ENCODE data around the gene BTBD9. TPM values are rescaled to one million over a fixed set of nuclear protein-coding genes. Genes with fewer than 3 reads are reported as not detected.

BTBD9 gene
- total RNA-seq, 1 donor from 2014 or later = 18.1 TPM

GRCh38 chr6:38185752-38186151 is 454.0 kb downstream of the BTBD9 start:
- ATAC-seq = no peak
- intact Hi-C loops (cut with micrococcal nuclease) = no loop called here
- DNase-seq = no peak

GRCh38 chr6:38185244-38185643 is 454.5 kb downstream of the BTBD9 start:
- ATAC-seq (no peak), DNase-seq (no peak)
- intact Hi-C loops (cut with micrococcal nuclease) = no loop called here

- ATAC-seq = no peak
- intact Hi-C loops (cut with micrococcal nuclease) = no loop called here
- DNase-seq = no peak
Measured at GRCh38 chr6:38184585-38185080, 455.1 kb downstream of the BTBD9 start.

- ATAC-seq (no peak), DNase-seq (no peak)
- intact Hi-C loops (cut with micrococcal nuclease) = no loop called here
Measured at GRCh38 chr6:38183856-38184584, 455.7 kb downstream of the BTBD9 start.

GRCh38 chr6:38182426-38182825 is 457.3 kb downstream of the BTBD9 start:
- ATAC-seq = no peak
- DNase-seq = no peak
- intact Hi-C loops (cut with micrococcal nuclease) = no loop called here

DNA sequence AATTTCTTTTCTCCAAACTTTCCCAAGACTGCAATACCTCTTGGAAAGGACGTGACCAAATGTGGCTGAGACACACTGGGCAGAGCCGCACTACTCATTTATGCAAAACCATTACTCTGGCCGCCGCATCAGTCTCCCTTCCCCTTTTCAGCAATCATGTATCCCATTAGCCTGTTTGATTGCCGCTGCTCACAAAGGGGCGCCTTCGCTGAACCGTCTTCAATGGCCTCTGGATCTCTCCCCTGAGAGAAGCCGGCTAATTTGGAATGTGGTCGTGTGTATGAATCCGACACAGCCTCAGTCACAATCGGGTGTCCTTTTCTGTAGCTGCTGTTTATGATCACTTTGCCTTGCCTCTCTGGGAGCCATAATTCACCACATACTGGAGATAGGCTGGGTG is 459.1 kb downstream of the BTBD9 start:
- ATAC-seq = no peak
- no peak for DNase-seq
- intact Hi-C loops (cut with micrococcal nuclease) = no loop called here

DNA sequence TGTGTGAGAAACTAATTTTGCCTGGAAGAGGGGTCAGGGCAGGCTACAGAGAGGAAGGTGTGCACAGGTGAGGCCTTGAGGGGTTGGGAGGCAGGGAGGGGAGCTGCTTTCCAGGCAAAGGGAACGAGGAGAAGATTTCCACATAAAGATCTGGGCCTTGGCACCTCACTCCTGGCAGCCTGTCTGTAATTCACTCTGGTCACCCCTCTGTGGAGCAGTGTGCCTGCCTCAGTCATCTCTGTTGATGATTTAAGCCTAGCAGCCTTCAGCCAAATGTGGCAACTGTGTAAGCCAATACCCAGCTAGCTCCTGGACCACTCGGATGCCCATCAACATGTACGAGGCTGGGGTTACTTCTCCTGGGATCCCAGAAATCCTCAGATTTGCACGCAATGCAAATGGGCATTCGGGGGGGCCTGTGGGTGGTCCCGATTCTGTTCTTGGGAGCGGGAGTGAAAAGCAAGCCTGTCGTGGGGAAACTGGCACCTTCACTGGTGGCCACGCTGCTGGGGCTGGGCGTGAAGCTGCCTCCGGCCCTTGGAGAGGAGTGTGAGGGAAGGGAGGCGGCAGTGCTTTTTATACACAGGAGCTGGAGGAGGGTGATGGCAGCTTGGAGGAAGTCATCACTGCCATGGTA is 459.8 kb downstream of the BTBD9 start:
- ATAC-seq = no peak
- intact Hi-C loops (cut with micrococcal nuclease) = no loop called here

GRCh38 chr6:38179300-38179699 is 460.4 kb downstream of the BTBD9 start:
- ATAC-seq (no peak), DNase-seq (no peak)
- intact Hi-C loops (cut with micrococcal nuclease) = no loop called here

More for the DNA sequence above, 459.8 kb downstream of the BTBD9 start:
- DNase-seq = no peak

DNA sequence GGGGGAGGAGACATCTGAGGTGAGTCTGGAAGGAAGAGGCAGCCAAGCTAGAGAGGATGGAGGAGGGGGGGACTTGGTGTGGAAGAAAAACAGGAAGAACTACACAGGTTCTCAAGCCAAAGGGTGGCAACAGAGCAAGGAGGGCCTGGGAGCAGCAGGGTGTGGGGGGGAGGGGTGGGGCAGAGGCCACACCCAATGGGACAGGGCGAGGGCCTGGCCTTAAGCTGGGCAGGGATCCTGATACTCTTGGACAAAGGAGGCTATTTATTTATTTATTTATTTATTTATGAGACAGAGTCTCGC is 461.2 kb downstream of the BTBD9 start:
- DNase-seq = no peak
- intact Hi-C loops (cut with micrococcal nuclease) = no loop called here
- ATAC-seq = no peak

DNA sequence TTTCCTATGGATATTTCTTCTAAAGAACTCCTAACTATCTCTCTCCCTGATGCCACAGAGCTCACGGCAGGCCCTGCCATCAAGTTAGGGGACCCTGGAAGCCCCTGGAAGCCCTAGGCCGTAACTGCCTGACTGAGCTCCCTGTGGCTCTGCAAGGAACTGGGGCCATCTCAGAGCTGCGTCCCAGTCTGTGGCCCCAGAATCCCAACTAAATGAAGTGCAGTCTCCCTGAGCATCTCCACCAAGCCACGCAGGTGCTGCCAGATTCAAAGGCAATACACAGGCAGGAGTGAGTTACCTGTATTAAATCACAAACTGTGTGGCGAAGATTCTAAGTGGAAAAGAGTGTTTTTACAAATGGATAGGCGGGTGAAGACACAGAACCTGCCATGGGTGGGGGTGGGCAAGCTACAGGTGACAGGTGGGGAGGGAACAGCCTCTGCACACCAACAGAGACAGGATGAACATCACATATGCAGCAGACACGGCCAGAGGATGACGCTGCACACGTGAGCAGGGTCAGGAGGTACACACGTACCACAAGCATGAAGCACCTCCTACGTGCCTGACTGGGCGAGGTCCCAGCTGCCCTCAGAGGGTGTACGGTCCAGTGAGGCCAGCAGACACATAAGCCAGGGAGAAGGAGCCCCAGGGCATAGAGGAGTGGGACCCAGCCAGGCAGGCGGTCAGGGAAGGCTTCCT is 461.7 kb downstream of the BTBD9 start:
- no peak for ATAC-seq
- intact Hi-C loops (cut with micrococcal nuclease) = no loop called here
- no peak for DNase-seq

GRCh38 chr6:38176797-38177751 is 462.7 kb downstream of the BTBD9 start:
- intact Hi-C loops (cut with micrococcal nuclease) = no loop called here
- no peak for DNase-seq
- peak; percentile 56 for ATAC-seq

DNA sequence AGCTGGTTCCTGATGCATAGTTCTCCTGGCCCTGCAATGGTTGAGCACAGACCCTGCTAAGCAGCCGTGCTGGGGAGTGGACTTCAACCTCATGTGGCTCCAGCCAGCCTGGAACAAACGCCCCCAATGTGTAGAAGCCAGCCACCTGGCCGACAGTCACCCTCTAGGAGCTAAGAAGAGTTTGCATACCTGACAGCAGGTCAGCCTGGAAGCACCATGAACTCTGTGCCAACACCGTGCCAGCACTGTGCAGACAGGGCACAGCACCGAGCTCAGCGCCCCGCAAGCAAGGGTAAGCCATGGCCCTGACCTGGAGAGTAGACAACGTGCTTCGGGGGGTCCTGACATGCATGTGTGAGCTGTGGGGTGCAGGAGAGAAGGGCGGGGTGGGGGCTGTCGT is 463.9 kb downstream of the BTBD9 start:
- intact Hi-C loops (cut with micrococcal nuclease) = no loop called here
- DNase-seq (no peak), ATAC-seq (no peak)

DNA sequence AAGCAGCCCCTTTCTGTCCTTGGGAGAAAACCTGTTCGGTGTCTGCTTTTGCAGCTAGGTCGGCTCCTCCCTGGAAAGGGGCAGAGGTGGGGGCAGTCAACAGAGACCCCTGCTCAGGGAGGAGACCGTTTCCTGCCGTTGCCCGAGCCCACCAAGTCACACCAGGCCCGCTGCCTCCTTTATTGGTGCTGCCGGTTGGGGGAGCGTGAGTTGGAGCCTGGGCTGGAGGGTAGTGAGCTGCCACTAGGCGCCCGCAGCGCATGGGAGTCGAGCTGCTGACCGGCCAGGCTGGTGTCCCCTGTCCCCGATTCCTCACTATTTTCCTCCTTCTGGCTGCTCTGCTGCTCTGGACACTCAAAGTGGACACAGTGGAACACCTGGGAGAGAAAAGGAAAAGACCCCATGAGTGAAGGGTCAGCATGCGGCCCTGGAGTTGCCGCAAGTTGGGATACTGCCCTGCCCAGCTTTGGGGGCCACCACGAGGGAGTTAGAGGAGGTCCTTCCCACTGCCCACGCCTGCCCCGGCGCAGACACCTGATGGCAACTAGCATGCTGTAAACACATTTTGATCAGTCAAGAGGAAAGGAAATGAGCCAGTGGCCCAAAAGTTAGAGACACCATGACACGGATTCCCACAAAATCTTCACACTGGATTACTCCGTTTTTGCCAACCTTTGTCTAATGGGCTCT is 464.8 kb downstream of the BTBD9 start:
- DNase-seq (no peak), ATAC-seq (no peak)
- intact Hi-C loops (cut with micrococcal nuclease) = no loop called here

DNA sequence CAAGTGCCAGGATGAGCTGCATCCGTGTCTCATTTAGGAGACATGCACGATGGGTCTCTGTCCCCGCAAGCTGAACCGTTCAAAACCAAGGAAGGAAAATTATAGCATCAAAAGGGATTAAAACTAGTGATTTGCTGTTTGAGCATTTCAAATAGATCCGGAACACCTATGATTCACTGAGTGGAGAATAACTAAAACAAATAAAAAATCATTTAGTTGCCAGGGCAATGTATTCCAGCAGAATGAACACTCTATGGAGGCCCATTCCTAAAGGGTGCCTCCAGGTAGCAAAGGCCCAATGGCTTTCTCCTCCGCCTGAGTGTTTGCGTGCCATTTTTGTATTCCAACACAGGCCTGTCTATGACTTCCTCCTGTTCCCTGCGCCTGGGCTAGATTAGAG is 465.4 kb downstream of the BTBD9 start:
- intact Hi-C loops (cut with micrococcal nuclease) = no loop called here
- no peak for DNase-seq
- no peak for ATAC-seq

DNA sequence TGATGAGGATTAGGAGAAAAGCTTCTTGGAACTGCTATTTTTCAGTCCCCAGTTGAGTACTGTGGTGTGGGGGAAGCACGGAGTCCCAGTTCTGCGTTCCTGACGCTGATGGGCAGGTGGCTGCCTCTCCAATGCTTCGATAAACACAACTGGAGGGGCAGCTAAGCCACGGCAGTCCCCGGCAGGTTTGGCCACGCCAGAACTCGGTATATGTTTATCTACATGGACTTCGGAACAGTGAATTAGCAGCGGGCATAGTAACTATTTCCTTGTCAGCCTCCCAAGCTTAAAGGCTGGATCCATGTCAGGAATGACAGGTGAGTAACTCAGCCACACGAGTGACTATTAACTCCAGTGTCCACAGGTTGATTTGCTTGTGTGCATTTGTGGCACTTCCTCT is 465.8 kb downstream of the BTBD9 start:
- DNase-seq = no peak
- intact Hi-C loops (cut with micrococcal nuclease) = no loop called here
- ATAC-seq = no peak

GRCh38 chr6:38172739-38173410 is 466.9 kb downstream of the BTBD9 start:
- DNase-seq (no peak), ATAC-seq (no peak)
- intact Hi-C loops (cut with micrococcal nuclease) = no loop called here

DNA sequence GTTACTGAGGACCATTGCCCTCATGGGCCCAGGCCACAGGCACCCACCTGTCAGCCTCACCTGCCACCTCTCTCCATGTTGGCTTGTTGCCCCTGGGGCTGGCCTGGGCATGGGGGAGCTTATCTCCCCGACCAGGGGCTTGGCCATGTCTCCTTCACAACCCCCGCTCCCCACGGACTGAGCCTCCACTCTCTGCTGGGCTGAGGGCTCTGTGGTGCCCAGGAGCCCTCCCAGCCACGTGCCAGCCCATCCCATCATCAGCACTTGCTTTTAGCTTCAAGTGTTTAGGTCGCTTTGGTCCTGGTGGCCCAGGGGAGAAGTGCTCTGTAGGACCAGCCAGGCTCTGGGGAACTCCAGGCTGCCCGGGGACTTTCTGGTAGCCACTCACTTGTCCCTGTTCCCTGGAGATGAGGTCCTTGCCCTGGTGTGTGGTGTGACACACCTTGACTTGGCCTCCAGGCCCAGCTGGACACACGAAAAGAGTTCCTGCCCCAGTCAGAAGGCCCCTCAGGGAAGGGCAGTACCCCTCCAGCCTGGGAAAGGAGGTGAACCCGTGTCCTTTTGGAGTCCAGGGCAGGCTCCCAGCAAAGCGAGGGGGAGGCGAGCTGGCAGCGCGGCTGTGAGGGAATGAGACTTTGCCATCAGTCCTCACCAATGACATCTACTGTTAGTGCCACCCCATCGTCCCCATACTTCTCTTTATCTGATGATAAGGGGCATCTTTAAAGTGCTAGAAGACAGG is 467.6 kb downstream of the BTBD9 start:
- intact Hi-C loops (cut with micrococcal nuclease) = no loop called here
- ATAC-seq (no peak), DNase-seq (no peak)
